ENCODE measurements around the gene VSX2. TPM values are rescaled to one million over a fixed set of nuclear protein-coding genes. Genes with fewer than 3 reads are reported as not detected.

Gene VSX2
- total RNA-seq, 1 donor from 2014 or later = not detected

DNA sequence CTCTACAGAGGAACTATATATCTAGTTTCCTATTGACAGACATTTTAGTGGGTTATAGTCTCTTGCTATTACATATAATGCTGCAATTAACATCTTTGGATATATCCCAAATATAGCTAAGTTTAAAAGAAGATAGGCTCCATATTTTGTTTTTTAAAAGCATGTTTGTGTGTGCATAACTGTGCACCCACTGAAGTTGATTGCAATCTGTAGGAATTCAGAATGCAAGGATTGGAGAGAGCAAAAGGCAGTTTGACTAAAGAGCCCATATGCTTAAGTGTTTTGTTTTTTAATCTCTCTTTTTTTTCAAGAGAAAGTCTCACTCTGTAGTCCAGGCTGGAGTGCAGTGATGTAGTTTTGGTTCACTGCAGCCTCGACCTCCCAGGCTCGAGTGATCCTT lies 72.9 kb downstream of the VSX2 start:
- Histone ChIP-seq H3K27ac (no peak overlapping the region), H3K36me3 (no peaks in the 10 kb centered on the region), H3K4me3 (no peak overlapping the region), H3K9me3 (no peaks in the 10 kb centered on the region), H3K27me3 (no peaks in the 10 kb centered on the region), H3K4me1 (no peaks in the 10 kb centered on the region)
- intact Hi-C loops (cut with DNase I) = no loop called here
- no peak for DNase-seq (ENCODE audit: low spot score in 2 of 2)
- TF ChIP-seq, protein P1, sequence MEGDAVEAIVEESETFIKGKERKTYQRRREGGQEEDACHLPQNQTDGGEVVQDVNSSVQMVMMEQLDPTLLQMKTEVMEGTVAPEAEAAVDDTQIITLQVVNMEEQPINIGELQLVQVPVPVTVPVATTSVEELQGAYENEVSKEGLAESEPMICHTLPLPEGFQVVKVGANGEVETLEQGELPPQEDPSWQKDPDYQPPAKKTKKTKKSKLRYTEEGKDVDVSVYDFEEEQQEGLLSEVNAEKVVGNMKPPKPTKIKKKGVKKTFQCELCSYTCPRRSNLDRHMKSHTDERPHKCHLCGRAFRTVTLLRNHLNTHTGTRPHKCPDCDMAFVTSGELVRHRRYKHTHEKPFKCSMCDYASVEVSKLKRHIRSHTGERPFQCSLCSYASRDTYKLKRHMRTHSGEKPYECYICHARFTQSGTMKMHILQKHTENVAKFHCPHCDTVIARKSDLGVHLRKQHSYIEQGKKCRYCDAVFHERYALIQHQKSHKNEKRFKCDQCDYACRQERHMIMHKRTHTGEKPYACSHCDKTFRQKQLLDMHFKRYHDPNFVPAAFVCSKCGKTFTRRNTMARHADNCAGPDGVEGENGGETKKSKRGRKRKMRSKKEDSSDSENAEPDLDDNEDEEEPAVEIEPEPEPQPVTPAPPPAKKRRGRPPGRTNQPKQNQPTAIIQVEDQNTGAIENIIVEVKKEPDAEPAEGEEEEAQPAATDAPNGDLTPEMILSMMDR (IDR thresholded peaks at IDR 0.05) = no peak

Other genes starting within 250 kb of the VSX2 start
- 2.6 TPM for gene ENTPD5, start 220.2 kb upstream of the VSX2 start, total RNA-seq
- gene BBOF1, start 220.1 kb upstream of the VSX2 start, total RNA-seq = 16.2 TPM
- gene ALDH6A1, start 155.0 kb upstream of the VSX2 start, total RNA-seq = 4.9 TPM
- 1.1 TPM for gene LIN52, start 154.5 kb upstream of the VSX2 start, total RNA-seq
- gene ABCD4, start 63.5 kb downstream of the VSX2 start, total RNA-seq = 137 TPM
- not detected for gene VRTN, start 109.0 kb downstream of the VSX2 start, total RNA-seq
- gene SYNDIG1L, start 186.8 kb downstream of the VSX2 start, total RNA-seq = not detected